Mesendoderm (in vitro differentiated cells): Measurements from ENCODE around the gene CCR8.
"Not testable (repeated sequence)": the region's sequence is repeated elsewhere in the genome, so short reads cannot be mapped to it uniquely, and the experiment has no call there.

ENCODE experiments used
- DNase-seq: peaks from one replicate; pipeline ENCODE4 v3.0.0; 2013
- H2AK5ac ChIP-seq: 2 replicates; pipeline ENCODE4 v1.6.1; 2013; ENCODE audit warnings: low read length, inconsistent platforms
- H2BK120ac ChIP-seq: 2 replicates; pipeline ENCODE4 v1.6.1; 2013; ENCODE audit warnings: low read depth, mild to moderate bottlenecking, low read length, moderate library complexity, mixed read lengths
- H2BK15ac ChIP-seq: replicated peaks from 2 replicates; pipeline ENCODE4 v1.6.1; 2013; ENCODE audit warnings: low read depth, mild to moderate bottlenecking, moderate library complexity
- H2BK5ac ChIP-seq: 2 replicates; pipeline ENCODE4 v1.6.1; 2013; ENCODE audit warnings: low read length, inconsistent platforms
- H3K18ac ChIP-seq: 2 replicates; pipeline ENCODE4 v1.6.1; 2013; ENCODE audit warnings: mild to moderate bottlenecking, low read length, mixed read lengths
- H3K23ac ChIP-seq: one replicate; pipeline ENCODE4 v1.6.1; 2013; ENCODE audit warnings: low read length
- H3K27ac ChIP-seq: 2 replicates; pipeline ENCODE4 v1.5.1; 2013; ENCODE audit warnings: low read depth, mild to moderate bottlenecking, inconsistent platforms, low read length, moderate library complexity
- H3K27me3 ChIP-seq: 2 replicates; pipeline ENCODE4 v1.6.1; 2013; ENCODE audit warnings: low read length, control low read depth, mild to moderate bottlenecking, inconsistent platforms; ENCODE audit not compliant: insufficient read depth, poor library complexity
- H3K36me3 ChIP-seq: 2 replicates; pipeline ENCODE4 v1.6.1; 2013; ENCODE audit warnings: low read length, inconsistent platforms; ENCODE audit not compliant: control insufficient read depth, insufficient read depth
- H3K4ac ChIP-seq: one replicate; pipeline ENCODE4 v1.6.1; 2013; ENCODE audit warnings: low read depth, mild to moderate bottlenecking, low read length, moderate library complexity
- H3K4me1 ChIP-seq: 2 replicates; pipeline ENCODE4 v1.6.1; 2013; ENCODE audit warnings: low read depth, low read length, inconsistent platforms; ENCODE audit not compliant: control insufficient read depth
- H3K4me2 ChIP-seq: 2 replicates; pipeline ENCODE4 v1.6.1; 2013; ENCODE audit warnings: low read length
- H3K4me3 ChIP-seq: 2 replicates; pipeline ENCODE4 v1.5.1; 2013; ENCODE audit warnings: mild to moderate bottlenecking, low read length
- H3K56ac ChIP-seq: one replicate; pipeline ENCODE4 v1.6.1; 2013; ENCODE audit warnings: low read length
- H3K79me1 ChIP-seq: 2 replicates; pipeline ENCODE4 v1.6.1; 2013; ENCODE audit warnings: low read length, inconsistent platforms
- H3K79me2 ChIP-seq: 2 replicates; pipeline ENCODE4 v1.6.1; 2013; ENCODE audit warnings: mild to moderate bottlenecking, low read length; ENCODE audit not compliant: control insufficient read depth, insufficient read depth
- H3K9ac ChIP-seq: 2 replicates; pipeline ENCODE4 v1.6.1; 2013; ENCODE audit warnings: low read length, inconsistent platforms
- H4K5ac ChIP-seq: one replicate; pipeline ENCODE4 v1.6.1; 2013; ENCODE audit warnings: low read length
- H4K8ac ChIP-seq: one replicate; pipeline ENCODE4 v1.6.1; 2013; ENCODE audit warnings: low read depth, mild to moderate bottlenecking, control low read depth, low read length, moderate library complexity
- WGBS: extraction: QIAGEN DNeasy Blood & Tissue Kit; methylation state at CpG from one replicate; pipeline ENCODE4 v1.1.7; 2013; ENCODE audit warnings: low lambda C conversion rate, missing lambda C conversion rate; ENCODE audit not compliant: insufficient coverage; ENCODE audit errors: extremely low coverage; 5-methylcytosine and 5-hydroxymethylcytosine counted together

Gene CCR8

GRCh38 chr3:39318301-39318700 lies 11.2 kb upstream of the CCR8 start:
- Histone ChIP-seq H3K18ac (no peak overlapping the region), H3K27me3 (no peaks in the 10 kb centered on the region), H3K27ac (no peak overlapping the region), H2BK15ac (no peak overlapping the region), H4K8ac (no peak overlapping the region), H2BK5ac (no peak overlapping the region), H3K79me1 (no peaks in the 10 kb centered on the region), H3K4me2 (no peak overlapping the region), H3K4me3 (no peak overlapping the region), H4K5ac (no peak overlapping the region), H3K23ac (no peak overlapping the region), H2BK120ac (no peak overlapping the region), H2AK5ac (no peak overlapping the region), H3K56ac (no peak overlapping the region), H3K36me3 (no peaks in the 10 kb centered on the region), H3K9ac (no peak overlapping the region), H3K4ac (no peak overlapping the region), H3K79me2 (no peaks in the 10 kb centered on the region), H3K4me1 (no peaks in the 10 kb centered on the region)
- no CpG with 5 or more reads among the region's 1 CpG for WGBS
- DNase-seq, result no peak

- Histone ChIP-seq H3K9ac (no peak overlapping the region), H3K79me2 (no peaks in the 10 kb centered on the region), H4K5ac (no peak overlapping the region), H3K18ac (no peak overlapping the region), H4K8ac (no peak overlapping the region), H3K23ac (no peak overlapping the region), H3K36me3 (no peaks in the 10 kb centered on the region), H2AK5ac (no peak overlapping the region), H2BK15ac (no peak overlapping the region), H3K4me2 (no peak overlapping the region), H3K56ac (no peak overlapping the region), H3K4me3 (no peak overlapping the region), H3K27ac (no peak overlapping the region), H3K79me1 (no peaks in the 10 kb centered on the region), H3K27me3 (no peaks in the 10 kb centered on the region), H2BK5ac (no peak overlapping the region), H3K4me1 (no peaks in the 10 kb centered on the region), H2BK120ac (no peak overlapping the region), H3K4ac (no peak overlapping the region)
- no peak for DNase-seq
Observed at GRCh38 chr3:39319249-39319648, 10.3 kb upstream of the CCR8 start.

- H2BK5ac ChIP-seq, H3K56ac ChIP-seq, H3K4me2 ChIP-seq, H3K27me3 ChIP-seq, H2AK5ac ChIP-seq, H4K5ac ChIP-seq, H3K4ac ChIP-seq, H2BK15ac ChIP-seq, H4K8ac ChIP-seq, H3K4me1 ChIP-seq, H3K4me3 ChIP-seq, H3K36me3 ChIP-seq, H3K79me1 ChIP-seq, H2BK120ac ChIP-seq, H3K23ac ChIP-seq, H3K9ac ChIP-seq, H3K18ac ChIP-seq, H3K79me2 ChIP-seq, H3K27ac ChIP-seq: not testable (repeated sequence)
- DNase-seq, result peak; percentile 16
- no CpG with 5 or more reads among the region's 2 CpGs for WGBS
Observed at GRCh38 chr3:39321574-39321983, 7.9 kb upstream of the CCR8 start.

- not testable (repeated sequence) for H4K5ac ChIP-seq, H3K4me1 ChIP-seq
Observed at GRCh38 chr3:39322209-39322715, 7.2 kb upstream of the CCR8 start.

GRCh38 chr3:39322936-39323335 lies 6.6 kb upstream of the CCR8 start:
- no peak overlapping the region for H3K23ac ChIP-seq
- no peak for DNase-seq
- H3K4ac ChIP-seq, result no peak overlapping the region

More at GRCh38 chr3:39322209-39322715, 7.2 kb upstream of the CCR8 start:
- not testable (repeated sequence) for H3K18ac ChIP-seq, H3K36me3 ChIP-seq, H3K4me3 ChIP-seq, H3K79me2 ChIP-seq, H3K23ac ChIP-seq, H4K8ac ChIP-seq, H2BK120ac ChIP-seq, DNase-seq, H2AK5ac ChIP-seq, H3K79me1 ChIP-seq, H3K4me2 ChIP-seq, H3K9ac ChIP-seq, H3K4ac ChIP-seq, H2BK5ac ChIP-seq, H3K56ac ChIP-seq, H2BK15ac ChIP-seq, H3K27me3 ChIP-seq, H3K27ac ChIP-seq
- WGBS, result no CpG with 5 or more reads among the region's 3 CpGs

GRCh38 chr3:39323494-39323893 lies 6.0 kb upstream of the CCR8 start:
- Histone ChIP-seq H2BK15ac (no peak overlapping the region), H3K4me3 (no peak overlapping the region), H3K18ac (no peak overlapping the region), H3K27ac (no peak overlapping the region), H3K27me3 (no peaks in the 10 kb centered on the region), H2BK5ac (no peak overlapping the region), H2BK120ac (no peak overlapping the region), H3K4ac (no peak overlapping the region), H3K56ac (no peak overlapping the region), H3K9ac (no peak overlapping the region), H3K4me2 (no peak overlapping the region), H3K36me3 (no peaks in the 10 kb centered on the region), H2AK5ac (no peak overlapping the region), H3K4me1 (no peaks in the 10 kb centered on the region), H3K79me1 (no peaks in the 10 kb centered on the region), H3K23ac (no peak overlapping the region), H4K8ac (no peak overlapping the region), H3K79me2 (no peaks in the 10 kb centered on the region), H4K5ac (no peak overlapping the region)
- DNase-seq, result no peak
- no CpG with 5 or more reads among the region's 2 CpGs for WGBS

More at GRCh38 chr3:39322936-39323335, 6.6 kb upstream of the CCR8 start:
- no peak overlapping the region for H3K9ac ChIP-seq
- H3K4me3 ChIP-seq, result no peak overlapping the region
- no peak overlapping the region for H4K5ac ChIP-seq
- H2BK15ac ChIP-seq, result no peak overlapping the region
- no peaks in the 10 kb centered on the region for H3K36me3 ChIP-seq
- H3K4me1 ChIP-seq, result no peaks in the 10 kb centered on the region
- H3K79me1 ChIP-seq, result no peaks in the 10 kb centered on the region
- no peak overlapping the region for H2BK120ac ChIP-seq
- H4K8ac ChIP-seq, result no peak overlapping the region
- no peak overlapping the region for H3K56ac ChIP-seq
- no peak overlapping the region for H3K18ac ChIP-seq
- no peak overlapping the region for H3K27ac ChIP-seq
- no peak overlapping the region for H3K4me2 ChIP-seq
- H2BK5ac ChIP-seq, result no peak overlapping the region
- no peak overlapping the region for H2AK5ac ChIP-seq
- H3K79me2 ChIP-seq, result no peaks in the 10 kb centered on the region
- H3K27me3 ChIP-seq, result no peaks in the 10 kb centered on the region
